Neural cell (in vitro differentiated cells): ENCODE data around the gene IL23A.

Experiments used
- EZH2 ChIP-seq: fragments of 200-600, 300-800 bp; shearing (Covaris generic), sonication (generic); IDR thresholded peaks from 2 replicates; pipeline ENCODE4 v1.6.1; 2014; ENCODE audit warnings: antibody characterized with exemption, low read length, borderline replicate concordance, mild to moderate bottlenecking; ENCODE audit not compliant: insufficient read depth, poor library complexity, severe bottlenecking
- SMC3 ChIP-seq: fragments of 450-650 bp; conservative IDR thresholded peaks from 2 replicates; pipeline ENCODE4 v1.6.1; 2014; ENCODE audit warnings: antibody characterized with exemption, mild to moderate bottlenecking, moderate library complexity; ENCODE audit not compliant: poor library complexity
- TF ChIP-seq, protein P1 (sequence below): fragments of 450-650 bp; IDR thresholded peaks from 2 replicates; pipeline ENCODE4 v1.5.1; 2014; ENCODE audit warnings: antibody characterized with exemption, mild to moderate bottlenecking, moderate library complexity; ENCODE audit not compliant: poor library complexity, severe bottlenecking
- TF ChIP-seq, protein P2 (sequence below): IDR thresholded peaks from 2 replicates; pipeline ENCODE4 v1.6.1; 2012; ENCODE audit warnings: borderline replicate concordance

DNA sequence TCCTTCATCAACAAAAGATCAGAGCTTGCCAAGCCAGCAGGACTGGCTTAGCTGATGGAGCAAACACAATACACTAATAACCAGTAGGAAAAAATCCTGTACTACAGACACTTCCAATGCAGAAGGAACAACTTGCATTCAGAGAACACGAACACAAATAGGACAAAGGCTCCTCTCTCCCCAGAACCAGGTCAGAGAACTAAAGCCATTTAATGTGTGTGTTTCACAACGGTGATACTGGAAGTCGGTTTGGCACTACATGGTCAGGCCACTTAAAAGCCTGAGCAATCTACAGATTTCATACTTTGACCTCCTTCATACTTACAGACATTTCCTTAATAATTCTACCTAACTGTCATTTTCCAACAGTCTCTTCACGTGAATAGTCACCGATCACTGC lies 44.9 kb upstream of the IL23A start:
- TF ChIP-seq, protein P1, sequence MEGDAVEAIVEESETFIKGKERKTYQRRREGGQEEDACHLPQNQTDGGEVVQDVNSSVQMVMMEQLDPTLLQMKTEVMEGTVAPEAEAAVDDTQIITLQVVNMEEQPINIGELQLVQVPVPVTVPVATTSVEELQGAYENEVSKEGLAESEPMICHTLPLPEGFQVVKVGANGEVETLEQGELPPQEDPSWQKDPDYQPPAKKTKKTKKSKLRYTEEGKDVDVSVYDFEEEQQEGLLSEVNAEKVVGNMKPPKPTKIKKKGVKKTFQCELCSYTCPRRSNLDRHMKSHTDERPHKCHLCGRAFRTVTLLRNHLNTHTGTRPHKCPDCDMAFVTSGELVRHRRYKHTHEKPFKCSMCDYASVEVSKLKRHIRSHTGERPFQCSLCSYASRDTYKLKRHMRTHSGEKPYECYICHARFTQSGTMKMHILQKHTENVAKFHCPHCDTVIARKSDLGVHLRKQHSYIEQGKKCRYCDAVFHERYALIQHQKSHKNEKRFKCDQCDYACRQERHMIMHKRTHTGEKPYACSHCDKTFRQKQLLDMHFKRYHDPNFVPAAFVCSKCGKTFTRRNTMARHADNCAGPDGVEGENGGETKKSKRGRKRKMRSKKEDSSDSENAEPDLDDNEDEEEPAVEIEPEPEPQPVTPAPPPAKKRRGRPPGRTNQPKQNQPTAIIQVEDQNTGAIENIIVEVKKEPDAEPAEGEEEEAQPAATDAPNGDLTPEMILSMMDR: no peak
- TF ChIP-seq EZH2 (no peak), SMC3 (no peak)
- TF ChIP-seq, protein P2, sequence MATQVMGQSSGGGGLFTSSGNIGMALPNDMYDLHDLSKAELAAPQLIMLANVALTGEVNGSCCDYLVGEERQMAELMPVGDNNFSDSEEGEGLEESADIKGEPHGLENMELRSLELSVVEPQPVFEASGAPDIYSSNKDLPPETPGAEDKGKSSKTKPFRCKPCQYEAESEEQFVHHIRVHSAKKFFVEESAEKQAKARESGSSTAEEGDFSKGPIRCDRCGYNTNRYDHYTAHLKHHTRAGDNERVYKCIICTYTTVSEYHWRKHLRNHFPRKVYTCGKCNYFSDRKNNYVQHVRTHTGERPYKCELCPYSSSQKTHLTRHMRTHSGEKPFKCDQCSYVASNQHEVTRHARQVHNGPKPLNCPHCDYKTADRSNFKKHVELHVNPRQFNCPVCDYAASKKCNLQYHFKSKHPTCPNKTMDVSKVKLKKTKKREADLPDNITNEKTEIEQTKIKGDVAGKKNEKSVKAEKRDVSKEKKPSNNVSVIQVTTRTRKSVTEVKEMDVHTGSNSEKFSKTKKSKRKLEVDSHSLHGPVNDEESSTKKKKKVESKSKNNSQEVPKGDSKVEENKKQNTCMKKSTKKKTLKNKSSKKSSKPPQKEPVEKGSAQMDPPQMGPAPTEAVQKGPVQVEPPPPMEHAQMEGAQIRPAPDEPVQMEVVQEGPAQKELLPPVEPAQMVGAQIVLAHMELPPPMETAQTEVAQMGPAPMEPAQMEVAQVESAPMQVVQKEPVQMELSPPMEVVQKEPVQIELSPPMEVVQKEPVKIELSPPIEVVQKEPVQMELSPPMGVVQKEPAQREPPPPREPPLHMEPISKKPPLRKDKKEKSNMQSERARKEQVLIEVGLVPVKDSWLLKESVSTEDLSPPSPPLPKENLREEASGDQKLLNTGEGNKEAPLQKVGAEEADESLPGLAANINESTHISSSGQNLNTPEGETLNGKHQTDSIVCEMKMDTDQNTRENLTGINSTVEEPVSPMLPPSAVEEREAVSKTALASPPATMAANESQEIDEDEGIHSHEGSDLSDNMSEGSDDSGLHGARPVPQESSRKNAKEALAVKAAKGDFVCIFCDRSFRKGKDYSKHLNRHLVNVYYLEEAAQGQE: no peak
